Measurements from ENCODE around the gene MRPS27.

The MRPS27 gene

DNA sequence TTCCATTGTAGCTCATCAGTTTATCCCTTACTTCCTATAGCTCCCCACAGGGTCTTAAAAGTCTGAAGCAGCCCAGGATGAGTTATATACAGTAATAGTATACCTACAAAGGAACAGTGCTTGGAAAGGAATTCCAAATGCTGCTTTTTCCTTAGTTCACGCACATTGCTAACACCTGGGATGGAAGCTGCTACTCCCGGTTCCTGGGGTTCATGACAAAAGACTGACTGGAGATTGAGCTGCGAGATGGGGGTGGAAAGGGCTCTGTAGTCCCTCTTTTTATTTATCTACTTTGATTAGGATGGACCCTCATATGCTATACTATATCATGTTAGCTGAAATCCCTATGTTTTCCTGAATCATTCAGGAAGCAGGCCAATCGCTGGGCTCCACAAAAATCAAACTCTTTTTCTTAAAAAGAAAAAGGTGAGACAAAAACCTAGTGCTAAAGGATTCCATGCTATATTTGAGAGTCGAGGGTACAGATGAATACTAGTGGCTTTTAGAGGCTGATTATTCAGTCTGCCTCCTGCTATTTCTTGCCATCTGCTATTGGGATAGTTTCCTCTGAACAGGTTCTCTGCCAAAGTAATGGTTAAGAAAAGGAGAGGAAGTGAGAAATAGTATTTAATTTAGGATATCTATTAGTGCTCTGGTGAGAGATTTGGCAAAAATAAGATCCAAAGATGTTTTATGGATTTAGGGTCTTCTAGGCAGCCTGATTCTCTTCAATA is 81.2 kb downstream of the MRPS27 start:
- TF ChIP-seq, protein P1, sequence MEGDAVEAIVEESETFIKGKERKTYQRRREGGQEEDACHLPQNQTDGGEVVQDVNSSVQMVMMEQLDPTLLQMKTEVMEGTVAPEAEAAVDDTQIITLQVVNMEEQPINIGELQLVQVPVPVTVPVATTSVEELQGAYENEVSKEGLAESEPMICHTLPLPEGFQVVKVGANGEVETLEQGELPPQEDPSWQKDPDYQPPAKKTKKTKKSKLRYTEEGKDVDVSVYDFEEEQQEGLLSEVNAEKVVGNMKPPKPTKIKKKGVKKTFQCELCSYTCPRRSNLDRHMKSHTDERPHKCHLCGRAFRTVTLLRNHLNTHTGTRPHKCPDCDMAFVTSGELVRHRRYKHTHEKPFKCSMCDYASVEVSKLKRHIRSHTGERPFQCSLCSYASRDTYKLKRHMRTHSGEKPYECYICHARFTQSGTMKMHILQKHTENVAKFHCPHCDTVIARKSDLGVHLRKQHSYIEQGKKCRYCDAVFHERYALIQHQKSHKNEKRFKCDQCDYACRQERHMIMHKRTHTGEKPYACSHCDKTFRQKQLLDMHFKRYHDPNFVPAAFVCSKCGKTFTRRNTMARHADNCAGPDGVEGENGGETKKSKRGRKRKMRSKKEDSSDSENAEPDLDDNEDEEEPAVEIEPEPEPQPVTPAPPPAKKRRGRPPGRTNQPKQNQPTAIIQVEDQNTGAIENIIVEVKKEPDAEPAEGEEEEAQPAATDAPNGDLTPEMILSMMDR (conservative IDR thresholded peaks at IDR 0.05): no peak
- no peak overlapping the region for H3K27ac ChIP-seq

DNA sequence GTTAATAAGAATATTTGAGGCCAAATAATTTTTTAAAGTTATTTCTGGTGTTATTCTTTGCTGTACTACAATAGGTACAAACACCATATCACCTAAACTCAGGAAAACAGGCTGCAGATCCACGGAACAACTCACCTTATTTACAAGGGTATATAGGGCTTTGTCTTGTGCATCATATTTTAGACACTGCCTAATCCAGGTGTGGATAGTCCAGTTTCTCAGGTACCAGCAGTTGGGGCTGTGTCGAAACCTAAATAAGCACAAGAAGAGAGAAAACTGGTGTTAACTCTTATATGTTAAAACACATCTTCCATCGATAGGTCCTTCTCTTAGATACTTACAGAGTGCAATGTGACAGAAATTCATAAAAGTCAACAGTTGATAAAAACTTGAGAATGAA is 82.2 kb downstream of the MRPS27 start:
- H3K27ac ChIP-seq: no peak overlapping the region
- TF ChIP-seq, protein P1 (conservative IDR thresholded peaks at IDR 0.05): no peak

DNA sequence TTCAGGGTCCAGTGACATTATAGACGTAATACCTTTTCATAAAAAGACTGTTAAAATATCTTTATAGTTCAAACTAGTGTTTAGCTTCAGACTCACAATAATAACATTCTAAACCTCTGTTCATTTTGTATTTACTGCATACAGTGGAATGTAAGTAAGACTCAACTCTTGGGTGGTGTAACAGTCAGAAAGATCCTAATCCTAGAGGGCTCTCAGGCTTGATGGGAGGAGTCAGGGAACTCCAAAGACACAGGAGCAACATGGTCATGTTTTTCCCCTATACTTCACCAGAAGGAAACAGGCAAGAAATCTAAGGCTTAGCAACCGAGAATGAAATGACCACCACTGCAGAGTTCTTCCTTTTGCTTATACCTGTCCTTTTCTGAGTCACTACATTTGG is 82.6 kb downstream of the MRPS27 start:
- no peak overlapping the region for H3K27ac ChIP-seq
- TF ChIP-seq, protein P1 (conservative IDR thresholded peaks at IDR 0.05): no peak

DNA sequence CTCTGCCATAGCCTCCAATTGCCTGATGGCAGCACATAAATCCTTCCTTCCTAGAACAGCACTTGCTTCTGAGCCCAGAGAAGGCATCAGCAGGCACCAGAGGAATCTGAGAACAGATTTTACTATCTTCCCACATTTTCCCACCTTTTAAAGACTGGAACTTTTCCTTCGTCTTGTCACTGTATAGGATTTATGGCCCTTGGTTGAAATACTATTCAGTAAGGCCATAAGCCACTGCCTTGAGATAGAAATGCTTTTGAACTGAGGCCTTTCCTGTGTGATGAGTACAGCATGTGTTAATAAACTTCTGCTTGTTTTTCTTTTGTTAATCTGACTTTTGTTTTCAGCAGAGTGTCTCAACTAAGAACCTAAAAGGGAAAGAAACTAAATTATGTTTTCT is 84.3 kb downstream of the MRPS27 start:
- TF ChIP-seq, protein P1 (conservative IDR thresholded peaks at IDR 0.05): no peak
- H3K27ac ChIP-seq: no peak overlapping the region

DNA sequence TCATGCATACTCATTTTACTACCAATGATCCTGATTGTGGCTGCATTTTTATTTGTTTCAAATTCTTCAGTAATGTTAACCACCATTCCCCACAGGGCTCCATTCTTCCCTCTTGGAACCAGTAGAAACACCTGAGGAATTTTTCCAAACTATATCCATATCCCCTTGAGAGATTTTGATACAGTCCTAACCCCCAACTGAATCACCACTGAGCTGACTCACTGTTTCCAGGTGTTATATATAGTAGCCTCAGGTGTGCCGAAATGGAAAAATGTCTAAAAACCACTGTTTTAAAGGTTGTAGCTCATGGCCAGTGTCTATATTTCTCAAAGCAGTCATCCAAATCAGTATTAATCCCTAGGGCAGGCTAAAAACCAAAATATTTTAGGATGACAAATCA is 85.2 kb downstream of the MRPS27 start:
- H3K27ac ChIP-seq: no peak overlapping the region
- TF ChIP-seq, protein P1 (conservative IDR thresholded peaks at IDR 0.05): no peak

DNA sequence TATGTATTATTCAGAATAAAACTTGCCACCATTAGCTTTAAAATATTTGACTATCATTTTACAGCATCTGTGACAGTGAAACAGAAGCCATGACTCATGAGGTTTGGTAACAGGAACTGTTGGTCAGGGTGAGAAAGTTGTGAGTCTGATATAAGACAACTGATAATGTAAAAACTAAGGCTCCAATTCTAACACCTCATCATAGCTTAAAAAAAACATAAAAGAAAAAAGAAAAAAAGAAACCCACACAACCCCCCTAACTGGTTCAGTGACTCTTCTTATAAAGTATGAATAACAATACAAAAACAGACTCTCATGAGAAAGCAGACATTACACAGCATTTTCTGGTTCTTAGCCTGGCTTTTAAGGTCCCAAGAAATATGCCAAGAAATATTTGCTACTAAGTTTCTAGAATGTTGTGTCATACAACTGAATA is 85.8 kb downstream of the MRPS27 start:
- H3K27ac ChIP-seq: no peak overlapping the region
- TF ChIP-seq, protein P1 (conservative IDR thresholded peaks at IDR 0.05): no peak

DNA sequence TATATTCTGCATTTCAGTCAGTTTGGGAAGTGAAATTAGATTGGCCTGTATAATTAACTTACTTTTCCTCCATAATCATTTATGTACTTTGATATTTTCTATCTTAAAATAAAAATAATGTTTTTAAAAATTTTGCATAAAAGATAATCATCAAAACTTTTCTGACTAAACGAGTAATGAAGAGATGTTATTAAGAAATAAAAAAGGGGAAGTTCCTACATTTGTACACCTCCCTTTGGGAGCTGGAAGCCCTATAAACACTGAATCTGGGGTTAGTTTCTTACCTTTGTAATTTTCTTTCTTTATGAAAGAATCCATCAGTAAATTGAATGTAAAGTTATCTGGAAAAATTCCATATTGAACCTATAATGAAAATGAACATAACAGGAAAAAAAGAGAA is 86.2 kb downstream of the MRPS27 start:
- TF ChIP-seq, protein P1 (conservative IDR thresholded peaks at IDR 0.05): no peak
- no peak overlapping the region for H3K27ac ChIP-seq

Data from VCaP (cell line).